Suprapubic skin (tissue), 4 donors: ENCODE results near the gene SURF4.

Source experiments
- CTCF ChIP-seq, 2 donors: fragments of 200-600 bp in 1 of 2; fragments of 450-650 bp in 1 of 2; sonication (generic) in 1 of 2; IDR thresholded peaks; one replicate each; pipeline ENCODE4 v1.5.1; 2016 to 2019; ENCODE audit warnings: antibody characterized with exemption in 2 of 2, mild to moderate bottlenecking in 1 of 2, moderate library complexity in 1 of 2
- EP300 ChIP-seq: sonication (generic); formaldehyde crosslinking; IDR thresholded peaks from one replicate; pipeline ENCODE4 v1.6.1; 2017; ENCODE audit warnings: antibody characterized with exemption
- POLR2A ChIP-seq, 2 donors: fragments of 450-650 bp; IDR thresholded peaks; one replicate each; pipeline ENCODE4 v1.6.1; 2017; ENCODE audit warnings: antibody characterized with exemption in 2 of 2, mild to moderate bottlenecking in 2 of 2, moderate library complexity in 2 of 2
- POLR2AphosphoS5 ChIP-seq, 3 donors: sonication (generic); formaldehyde crosslinking; IDR thresholded peaks; one replicate each; pipeline ENCODE4 v1.6.1; 2017; ENCODE audit warnings: antibody characterized with exemption in 3 of 3

GRCh38 chr9:133347985-133348717 lies 27.7 kb downstream of the SURF4 start, which contains the start of the genes MED22 and RPL7A:
- TF ChIP-seq CTCF (IDR thresholded peaks at IDR 0.05) (peak in 1 of 2 donors; percentile 15), EP300 (no peak), POLR2A (IDR thresholded peaks at IDR 0.05) (peak; percentile 87), POLR2AphosphoS5 (IDR thresholded peaks at IDR 0.05) (peak; percentile 88 to 99 (median 97))
